SK-MEL-5 (cell line): ENCODE data around the gene TSPAN13. TPM values are rescaled to one million over a fixed set of nuclear protein-coding genes. Genes with fewer than 3 reads are reported as not detected.

ENCODE experiments used
- DNase-seq: peaks from one replicate; pipeline ENCODE4 v3.0.0-alpha.2; 2016; ENCODE audit warnings: low read depth, low spot score
- in situ Hi-C: cut with HindIII; loops from 2 replicates; pipeline ENCODE4 v1.10.0; 2016; ENCODE audit warnings: low sequenced_read_pairs, high pct_unique_total_duplicates, low pct_unique_long_range_greater_than_20kb
- total RNA-seq: library from RNA; depleted of rRNA; stranded (reverse); fragments of >200 nt; shearing (Covaris generic); gene quantifications from 2 replicates; pipeline ENCODE4 v1.2.3, GENCODE V29; 2014; rRNA removed

Gene TSPAN13
- total RNA-seq, 1 experiment from 2014 or later = 36.7 TPM

DNA sequence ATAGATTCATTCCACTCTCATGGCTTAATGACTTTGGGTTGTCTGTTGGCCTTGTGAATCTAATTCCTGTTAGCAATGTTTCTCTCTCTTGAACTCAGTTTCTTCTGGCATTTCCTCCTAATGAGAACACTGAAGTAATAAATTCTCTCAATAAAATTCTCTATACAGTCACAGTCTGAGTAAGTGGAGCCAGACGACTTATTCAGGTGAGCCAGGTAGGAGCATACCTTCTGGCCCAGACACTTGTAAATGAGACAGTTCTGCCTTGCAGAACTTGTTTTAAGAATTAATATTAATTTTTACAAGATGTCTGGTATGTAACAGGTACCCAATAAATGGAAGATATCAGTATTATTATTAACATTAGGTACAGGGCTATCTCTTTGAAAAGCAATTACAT, 79.8 kb downstream of the TSPAN13 start:
- in situ Hi-C loops = no loop called here
- no peak for DNase-seq

Other genes with a start within 250 kb of the TSPAN13 start
- gene LRRC72, start 226.9 kb upstream of the TSPAN13 start, total RNA-seq = not detected in 2 replicates
- 26.1 and 29.1 TPM in 2 replicates for gene ANKMY2, start 108.0 kb upstream of the TSPAN13 start, total RNA-seq
- gene BZW2, start 107.6 kb upstream of the TSPAN13 start, total RNA-seq = 126 and 131 TPM in 2 replicates
- not detected in 2 replicates for gene AGR2, start 51.2 kb downstream of the TSPAN13 start, total RNA-seq
- not detected in 2 replicates for gene AGR3, start 128.2 kb downstream of the TSPAN13 start, total RNA-seq